Measurements from ENCODE around the gene ADCY1.

Gene ADCY1

DNA sequence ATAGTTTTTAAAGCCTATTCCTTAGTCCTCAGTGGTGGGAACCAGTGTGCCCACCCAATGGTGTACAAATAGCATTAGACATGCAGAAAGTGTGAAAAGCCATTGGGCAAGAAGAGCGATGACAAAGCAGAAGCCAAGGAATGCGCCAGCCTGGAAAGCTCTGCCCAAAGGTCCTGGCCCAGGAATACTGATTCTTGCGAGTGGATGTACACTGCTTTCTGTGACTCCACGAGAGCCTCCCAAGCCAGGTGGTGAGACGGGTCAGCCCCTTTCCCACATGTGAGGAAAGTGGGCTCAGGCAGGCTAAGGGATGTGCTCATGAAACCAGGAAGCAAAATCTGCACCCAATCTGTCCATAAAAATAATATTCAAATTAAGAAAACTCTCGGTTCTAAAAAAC lies 106.6 kb downstream of the ADCY1 start:
- no peak overlapping the region for H3K4me2 ChIP-seq (ENCODE audit: low read depth, low read length)
- H3F3A ChIP-seq (ENCODE audit: insufficient read depth, low read length), result no peaks in the 10 kb centered on the region
- H3K79me2 ChIP-seq (ENCODE audit: low read length), result no peaks in the 10 kb centered on the region
- no peaks in the 10 kb centered on the region for H3K9me2 ChIP-seq (replicated peaks; ENCODE audit: insufficient read depth, low read length)
- no peaks in the 10 kb centered on the region for H3K27me3 ChIP-seq (replicated peaks; ENCODE audit: insufficient read depth, low read length)
- H3K9ac ChIP-seq (ENCODE audit: low read length), result no peak overlapping the region
- H3K4me3 ChIP-seq (ENCODE audit: low read length), result no peak overlapping the region
- no peak overlapping the region for H3K27ac ChIP-seq (ENCODE audit: low read length)
- H3K9me3 ChIP-seq (replicated peaks; ENCODE audit: insufficient read depth, low read length), result no peaks in the 10 kb centered on the region
- H3K36me3 ChIP-seq (replicated peaks; ENCODE audit: insufficient read depth, low read length), result peaks cover 4% of the 10 kb centered on the region; the same call in 1 of the 2 replicates
- no peak overlapping the region for H2AFZ ChIP-seq (ENCODE audit: low read length)
- no peaks in the 10 kb centered on the region for H3K4me1 ChIP-seq (ENCODE audit: low read length)
- no peaks in the 10 kb centered on the region for H4K20me1 ChIP-seq (ENCODE audit: insufficient read depth, low read length)
- no peak for DNase-seq
- TF ChIP-seq EZH2phosphoT487 (IDR thresholded peaks at IDR 0.05; ENCODE audit: low read length), result no peak
- TF ChIP-seq, protein P1, sequence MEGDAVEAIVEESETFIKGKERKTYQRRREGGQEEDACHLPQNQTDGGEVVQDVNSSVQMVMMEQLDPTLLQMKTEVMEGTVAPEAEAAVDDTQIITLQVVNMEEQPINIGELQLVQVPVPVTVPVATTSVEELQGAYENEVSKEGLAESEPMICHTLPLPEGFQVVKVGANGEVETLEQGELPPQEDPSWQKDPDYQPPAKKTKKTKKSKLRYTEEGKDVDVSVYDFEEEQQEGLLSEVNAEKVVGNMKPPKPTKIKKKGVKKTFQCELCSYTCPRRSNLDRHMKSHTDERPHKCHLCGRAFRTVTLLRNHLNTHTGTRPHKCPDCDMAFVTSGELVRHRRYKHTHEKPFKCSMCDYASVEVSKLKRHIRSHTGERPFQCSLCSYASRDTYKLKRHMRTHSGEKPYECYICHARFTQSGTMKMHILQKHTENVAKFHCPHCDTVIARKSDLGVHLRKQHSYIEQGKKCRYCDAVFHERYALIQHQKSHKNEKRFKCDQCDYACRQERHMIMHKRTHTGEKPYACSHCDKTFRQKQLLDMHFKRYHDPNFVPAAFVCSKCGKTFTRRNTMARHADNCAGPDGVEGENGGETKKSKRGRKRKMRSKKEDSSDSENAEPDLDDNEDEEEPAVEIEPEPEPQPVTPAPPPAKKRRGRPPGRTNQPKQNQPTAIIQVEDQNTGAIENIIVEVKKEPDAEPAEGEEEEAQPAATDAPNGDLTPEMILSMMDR (IDR thresholded peaks at IDR 0.05; ENCODE audit: low read length), result no peak
- TF ChIP-seq EZH2 (optimal IDR thresholded peaks at IDR 0.05; ENCODE audit: low read depth, low read length), result no peak

DNA sequence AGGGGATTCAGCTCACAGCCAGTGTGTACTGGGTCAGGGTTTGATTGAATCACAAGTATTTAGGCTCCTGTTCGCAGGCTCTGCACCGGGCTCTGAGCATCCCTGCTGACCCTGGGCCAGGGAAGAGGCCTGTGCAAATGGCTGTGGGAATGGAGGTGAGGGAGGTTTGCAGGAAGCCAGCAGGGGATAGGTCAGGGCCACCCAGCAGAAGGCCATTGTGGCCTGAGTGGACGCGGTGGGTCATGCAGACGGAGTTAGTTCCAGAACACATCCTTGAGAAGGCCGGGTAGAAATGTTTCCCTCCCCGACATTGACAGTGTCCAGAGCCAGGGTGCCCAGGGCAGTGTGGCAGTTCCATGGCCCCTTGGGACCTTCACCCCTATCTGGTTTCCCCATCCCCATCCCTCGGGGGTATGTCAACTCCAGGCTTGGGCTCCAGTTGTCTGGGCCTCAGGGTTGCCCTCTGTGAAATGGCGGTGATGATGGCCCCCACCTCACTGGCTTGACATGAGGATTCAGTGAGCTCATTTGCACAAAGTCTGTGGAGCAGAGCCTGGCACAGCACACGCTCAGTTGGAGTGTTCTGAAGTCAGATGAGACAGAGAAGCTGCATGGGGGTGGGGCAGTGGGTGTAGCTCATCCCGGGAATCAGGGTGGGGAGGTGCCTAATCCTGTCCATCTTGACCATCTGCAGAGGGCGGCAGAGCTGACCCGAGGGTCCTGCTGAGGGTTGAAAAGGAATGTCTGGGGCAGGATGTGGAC lies 107.6 kb downstream of the ADCY1 start:
- H4K20me1 ChIP-seq (ENCODE audit: insufficient read depth, low read length), result no peaks in the 10 kb centered on the region

DNA sequence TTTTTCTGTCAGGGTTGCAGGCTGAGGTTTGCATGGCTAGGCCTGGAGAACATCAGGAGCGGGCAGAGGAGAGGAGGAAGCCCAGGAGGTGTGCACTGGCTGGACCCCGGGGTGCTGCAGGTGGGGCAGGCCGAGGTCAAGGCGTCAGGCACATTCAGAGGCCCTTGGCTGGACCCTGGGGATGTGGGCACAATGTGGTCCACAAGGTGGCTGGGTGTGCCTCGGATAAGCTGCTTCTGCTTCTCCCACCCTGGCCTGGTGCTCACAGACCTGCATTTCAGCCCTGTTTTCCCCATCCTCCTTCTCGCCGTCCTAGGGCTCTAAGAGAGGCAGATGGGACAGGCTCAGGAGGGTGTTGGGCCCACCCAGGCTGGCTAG lies 108.2 kb downstream of the ADCY1 start:
- H3K9ac ChIP-seq (ENCODE audit: low read length), result no peak overlapping the region
- no peak for DNase-seq

More for the DNA sequence above, 107.6 kb downstream of the ADCY1 start:
- H3K9me3 ChIP-seq (replicated peaks; ENCODE audit: insufficient read depth, low read length), result no peaks in the 10 kb centered on the region
- DNase-seq, result no peak
- H3K9ac ChIP-seq (ENCODE audit: low read length), result no peak overlapping the region
- no peak overlapping the region for H3K4me3 ChIP-seq (ENCODE audit: low read length)
- peaks cover 4% of the 10 kb centered on the region; the same call in 1 of the 2 replicates for H3K36me3 ChIP-seq (replicated peaks; ENCODE audit: insufficient read depth, low read length)
- no peaks in the 10 kb centered on the region for H3K9me2 ChIP-seq (replicated peaks; ENCODE audit: insufficient read depth, low read length)
- no peak overlapping the region for H2AFZ ChIP-seq (ENCODE audit: low read length)
- H3K4me2 ChIP-seq (ENCODE audit: low read depth, low read length), result no peak overlapping the region
- no peaks in the 10 kb centered on the region for H3K4me1 ChIP-seq (ENCODE audit: low read length)
- H3K79me2 ChIP-seq (ENCODE audit: low read length), result no peaks in the 10 kb centered on the region
- H3K27ac ChIP-seq (ENCODE audit: low read length), result no peak overlapping the region
- no peaks in the 10 kb centered on the region for H3F3A ChIP-seq (ENCODE audit: insufficient read depth, low read length)
- TF ChIP-seq EZH2phosphoT487 (IDR thresholded peaks at IDR 0.05; ENCODE audit: low read length) (no peak), EZH2 (optimal IDR thresholded peaks at IDR 0.05; ENCODE audit: low read depth, low read length) (no peak)
- TF ChIP-seq, protein P1 (IDR thresholded peaks at IDR 0.05; ENCODE audit: low read length), result no peak
- H3K27me3 ChIP-seq (replicated peaks; ENCODE audit: insufficient read depth, low read length), result no peaks in the 10 kb centered on the region

More for the DNA sequence above, 108.2 kb downstream of the ADCY1 start:
- Histone ChIP-seq H3K27me3 (replicated peaks; ENCODE audit: insufficient read depth, low read length) (no peaks in the 10 kb centered on the region), H3K36me3 (replicated peaks; ENCODE audit: insufficient read depth, low read length) (peaks cover 4% of the 10 kb centered on the region; the same call in 1 of the 2 replicates), H3K4me1 (ENCODE audit: low read length) (no peaks in the 10 kb centered on the region), H3K79me2 (ENCODE audit: low read length) (no peaks in the 10 kb centered on the region), H3K9me3 (replicated peaks; ENCODE audit: insufficient read depth, low read length) (no peaks in the 10 kb centered on the region), H3K4me2 (ENCODE audit: low read depth, low read length) (no peak overlapping the region), H2AFZ (ENCODE audit: low read length) (no peak overlapping the region), H4K20me1 (ENCODE audit: insufficient read depth, low read length) (no peaks in the 10 kb centered on the region), H3K27ac (ENCODE audit: low read length) (no peak overlapping the region), H3K4me3 (ENCODE audit: low read length) (no peak overlapping the region), H3F3A (ENCODE audit: insufficient read depth, low read length) (no peaks in the 10 kb centered on the region), H3K9me2 (replicated peaks; ENCODE audit: insufficient read depth, low read length) (no peaks in the 10 kb centered on the region)
- no peak for TF ChIP-seq EZH2phosphoT487 (IDR thresholded peaks at IDR 0.05; ENCODE audit: low read length)
- TF ChIP-seq, protein P1 (IDR thresholded peaks at IDR 0.05; ENCODE audit: low read length), result no peak
- no peak for TF ChIP-seq EZH2 (optimal IDR thresholded peaks at IDR 0.05; ENCODE audit: low read depth, low read length)
